Ascending aorta (tissue), 2 donors: Measurements from ENCODE around the gene UTRN. TPM values are rescaled to one million over a fixed set of nuclear protein-coding genes. Genes with fewer than 3 reads are reported as not detected.

Source experiments
- DNase-seq, 2 donors: peaks; one replicate each; pipeline ENCODE4 v3.0.0-alpha.2; 2019; ENCODE audit warnings: low spot score in 2 of 2
- H3K27ac ChIP-seq, 2 donors: fragments of 200-600 bp; sonication (generic); one replicate each; pipeline ENCODE4 v1.5.1; 2016 to 2017; ENCODE audit warnings: mild to moderate bottlenecking in 1 of 2
- H3K27me3 ChIP-seq: fragments of 200-600 bp; sonication (generic); one replicate; pipeline ENCODE4 v1.5.1; 2017
- H3K36me3 ChIP-seq, 2 donors: fragments of 200-600 bp; sonication (generic); one replicate each; pipeline ENCODE4 v1.5.1; 2016
- H3K4me1 ChIP-seq, 2 donors: fragments of 200-600 bp; sonication (generic); one replicate each; pipeline ENCODE4 v1.5.1; 2016 to 2017; ENCODE audit warnings: mild to moderate bottlenecking in 1 of 2
- H3K4me3 ChIP-seq, 2 donors: fragments of 200-600 bp; sonication (generic); one replicate each; pipeline ENCODE4 v1.5.1; 2016 to 2017; ENCODE audit warnings: mild to moderate bottlenecking in 1 of 2
- H3K9me3 ChIP-seq, 2 donors: fragments of 200-600 bp; sonication (generic); one replicate each; pipeline ENCODE4 v1.5.1; 2016
- CTCF ChIP-seq, 3 experiments: fragments of 200-600 bp in 2 of 3; fragments of 450-650 bp in 1 of 3; sonication (generic) in 2 of 3; IDR thresholded peaks; one replicate each; pipeline ENCODE4 v1.5.1; 2016 to 2019; ENCODE audit warnings: antibody characterized with exemption in 3 of 3, mild to moderate bottlenecking in 1 of 3, moderate library complexity in 1 of 3
- intact Hi-C: fragments of 100-400 bp; cut with DNase I; formaldehyde crosslinking; loops from one replicate; pipeline ENCODE4 v1.15.1; 2023
- total RNA-seq: library from RNA; depleted of rRNA; stranded (reverse); fragments of >200 nt; gene quantifications from one replicate; pipeline ENCODE4 v1.1.0, GENCODE V29; 2016

Gene UTRN
- total RNA-seq, 1 donor from 2014 or later = 69.9 TPM

- no peaks in the 10 kb centered on the region for H3K27me3 ChIP-seq
- no peak for TF ChIP-seq CTCF (IDR thresholded peaks at IDR 0.05)
- H3K9me3 ChIP-seq = no peaks in the 10 kb centered on the region
- no peaks in the 10 kb centered on the region for H3K36me3 ChIP-seq
- H3K4me3 ChIP-seq = no peak overlapping the region
- H3K27ac ChIP-seq = no peak overlapping the region
- intact Hi-C loops = no loop called here
- H3K4me1 ChIP-seq = no peaks in the 10 kb centered on the region
- DNase-seq = no peak
These were observed 8.0 kb upstream of the UTRN start for GRCh38 chr6:144277174-144277573.

- no peak for TF ChIP-seq CTCF (IDR thresholded peaks at IDR 0.05)
- H3K4me1 ChIP-seq = no peaks in the 10 kb centered on the region
These were observed 7.4 kb upstream of the UTRN start for GRCh38 chr6:144277605-144278227.

GRCh38 chr6:144278659-144279314, 6.3 kb upstream of the UTRN start:
- Histone ChIP-seq H3K36me3 (no peaks in the 10 kb centered on the region), H3K27me3 (no peaks in the 10 kb centered on the region), H3K9me3 (no peaks in the 10 kb centered on the region), H3K4me3 (no peak overlapping the region), H3K4me1 (no peaks in the 10 kb centered on the region), H3K27ac (no peak overlapping the region)
- TF ChIP-seq CTCF (IDR thresholded peaks at IDR 0.05) = no peak
- intact Hi-C loops = no loop called here
- no peak for DNase-seq

More at GRCh38 chr6:144277605-144278227, 7.4 kb upstream of the UTRN start:
- no peak for DNase-seq
- H3K36me3 ChIP-seq = no peaks in the 10 kb centered on the region
- no peak overlapping the region for H3K4me3 ChIP-seq
- H3K9me3 ChIP-seq = no peaks in the 10 kb centered on the region
- H3K27ac ChIP-seq = no peak overlapping the region
- H3K27me3 ChIP-seq = no peaks in the 10 kb centered on the region
- intact Hi-C loops = no loop called here

DNA sequence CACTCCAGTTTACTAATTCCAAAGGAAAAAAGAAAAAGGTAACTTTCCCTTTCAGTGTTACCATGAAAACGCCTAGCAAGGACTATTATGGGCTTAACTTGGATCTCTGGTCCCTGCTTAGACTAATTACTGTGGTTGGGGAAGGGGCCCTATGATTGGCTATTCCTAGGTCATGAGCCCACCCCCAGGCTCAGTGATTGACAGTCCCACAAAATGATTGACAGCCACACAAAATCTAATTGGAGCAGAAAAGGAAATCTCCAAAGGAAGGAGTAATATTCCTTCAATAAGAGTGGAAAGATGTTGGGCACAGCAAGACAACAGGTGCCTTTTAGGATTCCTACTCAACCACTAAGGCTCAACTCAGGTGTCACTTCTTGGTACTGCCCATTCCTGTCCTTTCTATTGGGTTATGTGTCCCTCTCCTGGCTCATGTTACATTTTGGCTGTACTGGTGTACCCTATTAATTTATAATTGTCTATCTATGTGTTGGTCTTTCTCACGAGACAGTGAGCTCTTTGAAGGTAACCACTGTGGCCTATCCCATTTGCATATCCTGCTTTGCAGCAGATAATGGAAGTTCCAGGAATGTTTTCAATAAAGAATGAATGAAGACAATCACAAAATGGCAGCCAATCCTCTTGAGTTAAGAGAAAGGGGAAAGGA, 5.5 kb upstream of the UTRN start:
- intact Hi-C loops = loop anchor here (10.0 kb wide), 1 partner anchor 1455 kb away; the partner anchor contains the start of gene EPM2A
- H3K27me3 ChIP-seq = no peaks in the 10 kb centered on the region
- DNase-seq = no peak
- no peak for TF ChIP-seq CTCF (IDR thresholded peaks at IDR 0.05)
- H3K9me3 ChIP-seq = no peaks in the 10 kb centered on the region
- H3K4me1 ChIP-seq = no peaks in the 10 kb centered on the region
- H3K27ac ChIP-seq = no peak overlapping the region
- no peaks in the 10 kb centered on the region for H3K36me3 ChIP-seq
- H3K4me3 ChIP-seq = no peak overlapping the region

- Histone ChIP-seq H3K4me3 (peak overlapping the region; percentile 75 to 98), H3K27me3 (no peaks in the 10 kb centered on the region), H3K36me3 (no peaks in the 10 kb centered on the region), H3K4me1 (peaks cover 0 to 8% of the 10 kb centered on the region in 2 donors), H3K27ac (peak overlapping the region; percentile 98 to 99), H3K9me3 (no peaks in the 10 kb centered on the region)
- no peak for TF ChIP-seq CTCF (IDR thresholded peaks at IDR 0.05)
- intact Hi-C loops = loop anchor here (1.0 to 10.0 kb wide), 3 partner anchors 20 to 1451 kb away; partner anchors contain the start of gene EPM2A
- no peak for DNase-seq
These were observed 1.3 kb upstream of the UTRN start for GRCh38 chr6:144283646-144284477.
